Activated naive CD8-positive, alpha-beta T cell (primary cell): ENCODE data around the gene PCP4L1.
"Not testable (repeated sequence)": the region's sequence is repeated elsewhere in the genome, so short reads cannot be mapped to it uniquely, and the experiment has no call there.

Experiments used
- H3K27ac Mint-ChIP-seq: one replicate; pipeline ENCODE4 v1.8.0; 2021; ENCODE audit warnings: mixed read lengths
- H3K27me3 Mint-ChIP-seq: one replicate; pipeline ENCODE4 v1.8.0; 2021; ENCODE audit warnings: mixed read lengths
- H3K36me3 Mint-ChIP-seq: one replicate; pipeline ENCODE4 v1.8.0; 2021; ENCODE audit warnings: mixed read lengths
- H3K4me1 Mint-ChIP-seq: one replicate; pipeline ENCODE4 v1.8.0; 2021; ENCODE audit warnings: low read depth, mixed read lengths
- H3K4me3 Mint-ChIP-seq: one replicate; pipeline ENCODE4 v1.8.0; 2021; ENCODE audit warnings: mild to moderate bottlenecking, mixed read lengths
- H3K9me3 Mint-ChIP-seq: one replicate; pipeline ENCODE4 v1.8.0; 2021; ENCODE audit warnings: low read depth, mixed read lengths

PCP4L1 gene

GRCh38 chr1:161225178-161225533 is 33.4 kb upstream of the PCP4L1 start:
- H3K27ac Mint-ChIP-seq: peak overlapping the region; percentile 100
- H3K27me3 Mint-ChIP-seq: no peaks in the 10 kb centered on the region
- peaks cover 3% of the 10 kb centered on the region for H3K36me3 Mint-ChIP-seq
- peaks cover 47% of the 10 kb centered on the region for H3K4me1 Mint-ChIP-seq
- H3K4me3 Mint-ChIP-seq: no peak overlapping the region
- no peaks in the 10 kb centered on the region for H3K9me3 Mint-ChIP-seq

- Mint-ChIP-seq H3K9me3 (no peaks in the 10 kb centered on the region), H3K27me3 (no peaks in the 10 kb centered on the region), H3K4me3 (peak within 1 kb of the TSS; percentile 100), H3K36me3 (peaks cover 3% of the 10 kb centered on the region), H3K27ac (peak within 1 kb of the TSS; percentile 100), H3K4me1 (peaks cover 43% of the 10 kb centered on the region)
Measured at GRCh38 chr1:161225534-161226319, 32.8 kb upstream of the PCP4L1 start, which contains the start of gene TOMM40L. Gene TOMM40L, plus strand, starts transcription at chr1:161226060. Its CDS starts 430 bp downstream, at chr1:161226490.

DNA sequence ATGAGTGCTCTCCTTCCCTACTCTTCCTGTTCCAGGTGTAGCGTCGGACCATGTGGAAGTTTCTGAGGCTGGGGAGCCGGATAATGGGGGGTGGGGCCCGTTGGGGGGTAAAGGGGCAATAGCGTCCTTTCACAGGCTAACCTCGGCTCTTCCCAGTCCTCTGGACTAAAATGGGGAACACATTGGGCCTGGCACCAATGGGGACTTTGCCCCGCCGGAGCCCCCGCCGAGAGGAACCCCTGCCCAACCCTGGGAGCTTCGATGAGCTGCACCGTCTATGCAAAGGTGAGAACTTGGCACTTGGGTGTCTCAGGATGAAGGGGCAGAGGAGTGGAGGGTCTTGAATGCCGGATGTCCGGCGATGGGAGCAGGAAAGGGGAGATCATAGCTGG is 32.2 kb upstream of the PCP4L1 start:
- Mint-ChIP-seq H3K4me1 (peaks cover 41% of the 10 kb centered on the region), H3K36me3 (peaks cover 3% of the 10 kb centered on the region)

DNA sequence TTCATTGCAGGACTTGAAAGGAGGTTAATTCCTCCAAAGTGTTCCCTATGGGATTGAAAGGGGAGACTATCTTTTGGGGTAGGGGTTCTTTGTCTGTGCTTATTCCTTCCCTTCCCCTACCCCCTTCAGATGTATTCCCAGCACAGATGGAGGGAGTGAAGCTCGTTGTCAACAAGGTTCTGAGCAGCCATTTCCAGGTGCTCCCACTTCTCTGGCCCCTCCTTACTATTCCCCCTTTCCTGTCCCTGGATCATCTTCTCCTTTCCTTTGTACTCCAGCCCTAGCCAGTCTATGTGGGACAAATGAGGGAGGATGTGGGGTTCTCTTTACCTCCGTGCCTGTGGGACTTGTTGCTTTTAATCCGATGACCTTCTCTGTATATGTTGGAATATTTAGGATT is 31.8 kb upstream of the PCP4L1 start:
- peak overlapping the region; percentile 82 for H3K27ac Mint-ChIP-seq
- peaks cover 39% of the 10 kb centered on the region for H3K4me1 Mint-ChIP-seq
- H3K36me3 Mint-ChIP-seq: peaks cover 3% of the 10 kb centered on the region
- H3K27me3 Mint-ChIP-seq: no peaks in the 10 kb centered on the region
- peak overlapping the region; percentile 100 for H3K4me3 Mint-ChIP-seq
- H3K9me3 Mint-ChIP-seq: no peaks in the 10 kb centered on the region

More for the DNA sequence above, 32.2 kb upstream of the PCP4L1 start:
- Mint-ChIP-seq H3K27ac (peak overlapping the region; percentile 100), H3K9me3 (no peaks in the 10 kb centered on the region), H3K27me3 (no peaks in the 10 kb centered on the region), H3K4me3 (peak overlapping the region; percentile 100)

GRCh38 chr1:161227196-161227871 is 31.2 kb upstream of the PCP4L1 start:
- H3K27me3 Mint-ChIP-seq: no peaks in the 10 kb centered on the region
- H3K36me3 Mint-ChIP-seq: peaks cover 3% of the 10 kb centered on the region
- H3K27ac Mint-ChIP-seq: peak overlapping the region; percentile 67
- H3K4me1 Mint-ChIP-seq: peaks cover 35% of the 10 kb centered on the region
- no peaks in the 10 kb centered on the region for H3K9me3 Mint-ChIP-seq
- H3K4me3 Mint-ChIP-seq: peak overlapping the region; percentile 100

- peaks cover 33% of the 10 kb centered on the region for H3K4me1 Mint-ChIP-seq
- H3K4me3 Mint-ChIP-seq: peak overlapping the region; percentile 64
- no peaks in the 10 kb centered on the region for H3K27me3 Mint-ChIP-seq
- H3K9me3 Mint-ChIP-seq: no peaks in the 10 kb centered on the region
- H3K27ac Mint-ChIP-seq: no peak overlapping the region
- peaks cover 3% of the 10 kb centered on the region for H3K36me3 Mint-ChIP-seq
Measured at GRCh38 chr1:161228032-161228431, 30.5 kb upstream of the PCP4L1 start.

DNA sequence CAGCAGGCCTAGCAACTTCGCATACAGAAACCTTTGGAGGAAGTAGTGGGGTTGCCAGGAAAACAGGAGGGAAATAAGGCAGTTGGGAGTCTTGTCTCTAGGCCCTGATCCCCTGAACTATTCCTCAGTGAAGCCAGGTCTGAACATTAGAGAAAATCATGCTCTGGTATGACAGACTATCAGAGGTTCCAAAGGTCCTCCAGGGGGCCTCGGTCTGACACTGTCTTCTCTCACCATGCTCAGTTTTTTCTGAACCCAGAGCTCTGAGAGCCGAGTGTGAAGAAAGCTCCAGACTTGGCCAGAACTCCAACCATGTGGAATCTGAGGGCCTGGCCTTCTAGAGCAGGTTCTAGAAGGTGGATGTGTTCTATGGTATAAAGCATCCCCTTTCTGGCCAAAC is 28.6 kb upstream of the PCP4L1 start:
- no peaks in the 10 kb centered on the region for H3K9me3 Mint-ChIP-seq
- H3K27ac Mint-ChIP-seq: no peak overlapping the region
- H3K36me3 Mint-ChIP-seq: peaks cover 3% of the 10 kb centered on the region
- peaks cover 27% of the 10 kb centered on the region for H3K4me1 Mint-ChIP-seq
- H3K4me3 Mint-ChIP-seq: no peak overlapping the region
- H3K27me3 Mint-ChIP-seq: no peaks in the 10 kb centered on the region

DNA sequence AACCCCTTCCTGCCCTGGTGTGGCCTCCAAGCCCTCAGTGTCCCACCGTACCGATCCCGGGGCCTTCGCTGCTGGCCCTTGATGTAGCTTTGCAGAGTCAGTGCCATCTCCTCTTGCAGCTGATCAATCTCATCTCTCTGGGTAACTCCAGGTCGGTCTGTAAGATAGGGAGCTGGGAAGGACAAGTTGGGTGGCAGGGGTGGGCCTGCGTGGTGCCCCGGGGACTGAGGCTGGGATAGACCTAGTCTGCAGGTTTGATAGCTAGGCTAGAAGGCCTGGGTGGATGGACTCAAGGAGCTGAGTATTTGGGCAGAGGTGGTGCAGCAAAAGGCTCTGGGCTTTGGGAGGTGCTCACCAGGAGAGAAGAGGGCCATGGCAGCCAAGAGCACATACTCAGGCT is 27.8 kb upstream of the PCP4L1 start:
- no peaks in the 10 kb centered on the region for H3K27me3 Mint-ChIP-seq

GRCh38 chr1:161233102-161233501 is 25.4 kb upstream of the PCP4L1 start:
- Mint-ChIP-seq H3K27ac (no peak overlapping the region), H3K9me3 (no peaks in the 10 kb centered on the region), H3K27me3 (no peaks in the 10 kb centered on the region), H3K36me3 (peaks cover 3% of the 10 kb centered on the region), H3K4me1 (no peaks in the 10 kb centered on the region), H3K4me3 (no peak overlapping the region)

More for the DNA sequence above, 27.8 kb upstream of the PCP4L1 start:
- no peaks in the 10 kb centered on the region for H3K9me3 Mint-ChIP-seq
- H3K36me3 Mint-ChIP-seq: peaks cover 3% of the 10 kb centered on the region
- peaks cover 20% of the 10 kb centered on the region for H3K4me1 Mint-ChIP-seq
- no peak overlapping the region for H3K4me3 Mint-ChIP-seq
- H3K27ac Mint-ChIP-seq: no peak overlapping the region

DNA sequence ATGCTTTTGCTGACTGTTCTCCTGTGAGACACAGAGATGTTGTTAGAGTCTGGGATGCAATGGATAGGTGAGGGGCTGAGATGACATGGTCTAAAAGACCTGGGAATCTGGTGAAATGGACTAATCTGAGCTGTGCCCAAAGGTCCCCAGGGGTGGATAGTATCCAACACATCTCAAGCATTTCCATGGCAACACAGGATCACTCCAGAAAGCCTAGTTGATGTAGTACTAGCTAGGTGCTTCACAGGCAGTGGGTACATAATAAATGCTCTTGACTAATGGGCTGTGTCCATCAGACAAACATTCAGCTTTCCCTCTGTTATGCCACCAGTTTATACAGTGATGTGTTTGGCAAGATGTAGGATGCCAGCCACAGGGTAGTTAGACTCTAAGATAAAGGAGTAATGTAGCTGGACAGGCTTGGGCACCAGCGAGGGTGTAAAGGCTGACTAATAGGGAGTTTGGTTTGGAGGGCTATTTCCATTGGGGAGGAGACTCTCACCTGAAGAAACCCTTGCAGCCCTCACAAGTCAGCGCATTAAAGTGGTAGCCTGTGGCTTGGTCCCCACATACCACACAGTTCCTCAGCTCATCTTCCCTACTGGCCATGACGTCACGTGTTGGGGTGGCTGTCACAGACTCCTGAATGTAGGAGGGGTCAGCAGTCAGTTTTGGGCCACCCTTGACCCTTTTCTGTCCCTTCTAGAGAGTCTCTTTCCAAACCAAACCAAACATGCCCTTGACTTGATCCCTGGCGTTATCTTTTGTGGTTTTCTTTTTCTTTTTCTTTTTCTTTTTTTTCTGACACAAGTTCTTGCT is 22.4 kb upstream of the PCP4L1 start:
- Mint-ChIP-seq H3K4me3 (no peak overlapping the region), H3K36me3 (no peaks in the 10 kb centered on the region), H3K27me3 (no peaks in the 10 kb centered on the region), H3K27ac (no peak overlapping the region), H3K9me3 (no peaks in the 10 kb centered on the region), H3K4me1 (no peaks in the 10 kb centered on the region)

- H3K4me3 Mint-ChIP-seq: no peak within 1 kb of the TSS
- H3K9me3 Mint-ChIP-seq: no peaks in the 10 kb centered on the region
- no peaks in the 10 kb centered on the region for H3K4me1 Mint-ChIP-seq
- H3K27ac Mint-ChIP-seq: no peak within 1 kb of the TSS
- H3K27me3 Mint-ChIP-seq: peaks cover 2% of the 10 kb centered on the region
- H3K36me3 Mint-ChIP-seq: no peaks in the 10 kb centered on the region
Measured at GRCh38 chr1:161238039-161238473, 20.5 kb upstream of the PCP4L1 start, which contains the start of gene NR1I3. Gene NR1I3, minus strand, starts transcription at chr1:161238203. Its CDS starts 1,638 bp downstream, at chr1:161236565.

DNA sequence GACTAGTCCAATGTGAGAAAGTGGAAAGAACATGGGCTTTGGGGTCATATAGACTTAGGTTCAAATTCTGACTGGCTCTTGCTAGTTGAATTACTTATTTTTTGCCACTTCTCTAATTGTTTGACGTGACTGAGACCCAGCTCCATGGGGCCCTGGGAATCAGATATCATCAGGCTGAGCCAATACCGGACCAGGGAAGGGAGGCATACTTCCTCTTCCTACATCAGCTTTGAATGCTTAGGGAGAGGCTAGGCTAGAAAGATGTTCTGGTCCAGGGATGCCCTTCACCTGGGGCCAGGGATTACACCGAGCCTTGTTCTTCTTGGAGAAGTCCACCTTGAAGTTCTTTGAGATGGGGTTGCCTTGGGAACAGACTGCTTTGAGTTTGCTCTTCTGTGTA is 16.9 kb upstream of the PCP4L1 start:
- no peaks in the 10 kb centered on the region for H3K9me3 Mint-ChIP-seq
- H3K36me3 Mint-ChIP-seq: no peaks in the 10 kb centered on the region
- H3K27ac Mint-ChIP-seq: no peak overlapping the region
- H3K27me3 Mint-ChIP-seq: peaks cover 2% of the 10 kb centered on the region
- H3K4me1 Mint-ChIP-seq: no peaks in the 10 kb centered on the region
- no peak overlapping the region for H3K4me3 Mint-ChIP-seq

- no peak overlapping the region for H3K4me3 Mint-ChIP-seq
- no peak overlapping the region for H3K27ac Mint-ChIP-seq
- H3K27me3 Mint-ChIP-seq: peaks cover 2% of the 10 kb centered on the region
- H3K36me3 Mint-ChIP-seq: no peaks in the 10 kb centered on the region
- H3K4me1 Mint-ChIP-seq: no peaks in the 10 kb centered on the region
- no peaks in the 10 kb centered on the region for H3K9me3 Mint-ChIP-seq
Measured at GRCh38 chr1:161242313-161242712, 16.2 kb upstream of the PCP4L1 start.

DNA sequence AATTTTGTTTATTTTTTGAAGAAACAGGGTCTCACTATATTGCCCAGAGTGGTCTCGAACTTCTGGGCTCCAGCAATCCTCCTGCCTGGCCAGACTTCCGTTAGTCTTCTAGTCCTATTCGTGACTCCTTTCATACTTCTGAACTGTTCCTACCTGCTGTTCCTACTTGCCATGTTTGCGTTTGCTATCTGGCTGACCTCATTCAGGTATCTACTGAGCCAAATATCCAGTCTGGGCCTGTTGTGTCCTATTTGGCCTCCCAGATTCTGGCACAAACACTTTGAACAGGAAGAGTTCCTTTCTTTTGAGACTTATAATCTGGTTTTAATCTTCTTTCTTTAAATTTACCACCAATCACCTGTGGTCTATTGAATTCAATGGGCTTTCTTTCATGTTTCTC is 13.7 kb upstream of the PCP4L1 start:
- Mint-ChIP-seq H3K27me3 (peaks cover 2% of the 10 kb centered on the region), H3K4me3 (no peak overlapping the region), H3K27ac (no peak overlapping the region), H3K4me1 (no peaks in the 10 kb centered on the region), H3K9me3 (no peaks in the 10 kb centered on the region), H3K36me3 (no peaks in the 10 kb centered on the region)

DNA sequence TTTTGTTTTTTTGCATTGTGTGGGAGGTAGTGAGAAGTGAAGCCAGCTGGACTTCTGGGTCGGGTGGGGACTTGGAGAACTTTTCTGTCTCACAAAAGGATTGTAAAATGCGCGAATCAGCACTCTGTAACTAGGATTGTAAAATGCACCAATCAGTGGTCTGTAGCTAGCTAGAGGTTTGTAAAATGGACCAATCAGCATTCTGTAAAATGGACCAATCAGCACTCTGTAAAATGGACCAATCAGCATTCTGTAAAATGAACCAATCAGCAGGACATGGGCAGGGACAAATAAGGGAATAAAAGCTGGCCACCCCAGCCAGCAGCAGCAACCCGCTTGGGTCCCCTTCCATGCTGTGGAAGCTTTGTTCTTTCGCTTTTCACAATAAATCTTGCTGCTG is 8.4 kb upstream of the PCP4L1 start:
- H3K4me1 Mint-ChIP-seq, H3K27me3 Mint-ChIP-seq, H3K9me3 Mint-ChIP-seq, H3K36me3 Mint-ChIP-seq, H3K27ac Mint-ChIP-seq, H3K4me3 Mint-ChIP-seq: not testable (repeated sequence)
